H1 (cell line): ENCODE data around the gene RAB40C. TPM values are rescaled to one million over a fixed set of nuclear protein-coding genes. Genes with fewer than 3 reads are reported as not detected.

Experiments used
- CTCF ChIA-PET: fragments of 300-600 bp; sonication (Branson Sonifier 250); formaldehyde crosslinking; loops from one replicate; lab custom pipeline; 2021; ENCODE audit not compliant: partially characterized antibody; lab: Charles Lee
- POLR2A ChIA-PET: fragments of 300-600 bp; sonication (Branson Sonifier 250); formaldehyde crosslinking; loops from one replicate; lab custom pipeline; 2021; ENCODE audit warnings: inconsistent platforms; ENCODE audit not compliant: partially characterized antibody; lab: Charles Lee
- DNase-seq, 2 experiments: peaks; one replicate each; pipeline versions ENCODE4 v3.0.0 to v3.0.0-alpha.2; 2010 to 2022; ENCODE audit warnings: low spot score in 2 of 2, low read depth in 1 of 2, mixed read lengths in 1 of 2
- FAIRE-seq: peaks from 2 replicates; lab custom pipeline; 2011; peaks lifted over from hg19 to GRCh38; lab: Jason Lieb, UNC
- H2AFZ ChIP-seq: 2 replicates; pipeline ENCODE4 v1.8.1; 2012; ENCODE audit warnings: low read length, inconsistent platforms
- H2AK5ac ChIP-seq: 2 replicates; pipeline ENCODE4 v1.6.1; 2013; ENCODE audit warnings: low read depth, low read length
- H2BK120ac ChIP-seq: replicated peaks from 2 replicates; pipeline ENCODE3; 2013; ENCODE audit warnings: low read depth, low read length, inconsistent platforms
- H2BK12ac ChIP-seq: 2 replicates; pipeline ENCODE4 v1.6.1; 2013; ENCODE audit warnings: low read depth, low read length
- H2BK15ac ChIP-seq: 2 replicates; pipeline ENCODE4 v1.6.1; 2013; ENCODE audit warnings: low read length
- H2BK20ac ChIP-seq: 2 replicates; pipeline ENCODE4 v1.6.1; 2013; ENCODE audit warnings: low read length
- H2BK5ac ChIP-seq: 2 replicates; pipeline ENCODE4 v1.6.1; 2013; ENCODE audit warnings: low read depth, low read length
- H3K14ac ChIP-seq: 2 replicates; pipeline ENCODE4 v1.6.1; 2013; ENCODE audit warnings: inconsistent platforms; ENCODE audit not compliant: insufficient read length
- H3K18ac ChIP-seq: 2 replicates; pipeline ENCODE4 v1.6.1; 2013; ENCODE audit warnings: low read length; ENCODE audit errors: extremely low read depth
- H3K23ac ChIP-seq: 2 replicates; pipeline ENCODE4 v1.6.1; 2013; ENCODE audit warnings: inconsistent platforms; ENCODE audit not compliant: insufficient read length
- H3K23me2 ChIP-seq: 2 replicates; pipeline ENCODE4 v1.6.1; 2013; ENCODE audit warnings: low read depth, low read length
- H3K27ac ChIP-seq: 2 replicates; pipeline ENCODE4 v1.6.1; 2011; ENCODE audit warnings: low read depth, low read length, inconsistent platforms
- H3K27me3 ChIP-seq, 4 experiments: replicated peaks in 1 of 4; 1 replicate in 1 of 4; 2 replicates in 3 of 4; pipeline versions ENCODE4 v1.6.1 to v1.8.1; 2011 to 2013; ENCODE audit warnings: low read length in 3 of 4, mild to moderate bottlenecking in 3 of 4, inconsistent platforms in 2 of 4, mixed read lengths in 2 of 4, moderate library complexity in 1 of 4; ENCODE audit not compliant: control insufficient read depth in 3 of 4, insufficient read depth in 3 of 4; ENCODE audit errors: extremely low read depth in 1 of 4
- H3K36me3 ChIP-seq, 4 experiments: 2 replicates each; pipeline versions ENCODE4 v1.6.1 to v1.8.1; 2011 to 2013; ENCODE audit warnings: mild to moderate bottlenecking in 4 of 4, low read length in 3 of 4, moderate library complexity in 2 of 4, control low read depth in 1 of 4, inconsistent platforms in 1 of 4; ENCODE audit not compliant: insufficient read depth in 4 of 4, control insufficient read depth in 2 of 4
- H3K4ac ChIP-seq: replicated peaks from 2 replicates; pipeline ENCODE3; 2013; ENCODE audit warnings: low read length, low read depth, mixed read lengths, inconsistent platforms; ENCODE audit not compliant: insufficient read length
- H3K4me1 ChIP-seq, 4 experiments: replicated peaks in 1 of 4; 1 replicate in 1 of 4; 2 replicates in 3 of 4; pipeline versions ENCODE4 v1.6.1 to v1.8.1; 2011 to 2013; ENCODE audit warnings: low read length in 3 of 4, inconsistent platforms in 2 of 4, mixed read lengths in 1 of 4; ENCODE audit not compliant: insufficient read depth in 4 of 4, control insufficient read depth in 3 of 4
- H3K4me2 ChIP-seq, 2 experiments: 2 replicates each; pipeline versions ENCODE4 v1.6.1 to v1.8.1; 2011 to 2013; ENCODE audit warnings: low read depth in 2 of 2, low read length in 2 of 2, control low read depth in 1 of 2, inconsistent platforms in 1 of 2, mild to moderate bottlenecking in 1 of 2; ENCODE audit not compliant: insufficient read depth in 1 of 2
- H3K4me3 ChIP-seq, 4 experiments: fragments of 200-600, 300-600 bp in 1 of 4; sonication (generic), shearing (Covaris generic), sonication (Bioruptor Twin) in 1 of 4; 2 replicates each; pipeline versions ENCODE4 v1.5.1 to v1.8.1; 2011 to 2016; ENCODE audit warnings: low read length in 4 of 4, low read depth in 3 of 4, control low read depth in 2 of 4, inconsistent platforms in 2 of 4, mild to moderate bottlenecking in 2 of 4, mixed read lengths in 1 of 4, moderate library complexity in 1 of 4; ENCODE audit not compliant: insufficient read depth in 2 of 4; ENCODE audit errors: extremely low read depth in 1 of 4
- H3K56ac ChIP-seq: replicated peaks from 2 replicates; pipeline ENCODE3; 2013; ENCODE audit warnings: low read depth, mild to moderate bottlenecking, mixed read lengths, low read length, inconsistent platforms; ENCODE audit not compliant: insufficient read length
- H3K79me1 ChIP-seq: 2 replicates; pipeline ENCODE4 v1.6.1; 2013; ENCODE audit warnings: low read depth, low read length, control low read depth
- H3K79me2 ChIP-seq, 2 experiments: 2 replicates each; pipeline versions ENCODE4 v1.6.1 to v1.8.1; 2012 to 2013; ENCODE audit warnings: low read length in 2 of 2, mild to moderate bottlenecking in 2 of 2, inconsistent platforms in 1 of 2; ENCODE audit not compliant: insufficient read depth in 2 of 2, control insufficient read depth in 1 of 2
- H3K9ac ChIP-seq, 4 experiments: replicated peaks in 1 of 4; 1 replicate in 1 of 4; 2 replicates in 3 of 4; pipeline versions ENCODE4 v1.6.1 to v1.8.1; 2011 to 2013; ENCODE audit warnings: low read depth in 3 of 4, low read length in 3 of 4, control low read depth in 2 of 4, mild to moderate bottlenecking in 2 of 4, moderate library complexity in 2 of 4, inconsistent platforms in 1 of 4; ENCODE audit errors: extremely low read depth in 1 of 4
- H3K9me3 ChIP-seq, 2 experiments: 2 replicates each; pipeline versions ENCODE4 v1.6.1 to v1.8.1; 2012 to 2013; ENCODE audit warnings: mild to moderate bottlenecking in 2 of 2, moderate library complexity in 2 of 2, control low read depth in 1 of 2, inconsistent platforms in 1 of 2, low read depth in 1 of 2, low read length in 1 of 2, mixed read lengths in 1 of 2; ENCODE audit not compliant: insufficient read depth in 2 of 2
- H4K20me1 ChIP-seq, 2 experiments: replicated peaks in 1 of 2; 2 replicates each; pipeline versions ENCODE3 to v1.8.1; 2011 to 2013; ENCODE audit warnings: inconsistent platforms in 2 of 2, low read length in 2 of 2, mild to moderate bottlenecking in 1 of 2; ENCODE audit not compliant: insufficient read depth in 2 of 2, control insufficient read depth in 1 of 2
- H4K5ac ChIP-seq: 2 replicates; pipeline ENCODE4 v1.6.1; 2013; ENCODE audit warnings: low read length, low read depth, mixed read lengths, inconsistent platforms; ENCODE audit not compliant: insufficient read length
- H4K8ac ChIP-seq: 2 replicates; pipeline ENCODE4 v1.8.0; 2013; ENCODE audit warnings: mild to moderate bottlenecking, moderate library complexity, low read length, inconsistent platforms; ENCODE audit not compliant: insufficient read depth; ENCODE audit errors: extremely low read depth
- H4K91ac ChIP-seq: replicated peaks from 2 replicates; pipeline ENCODE3; 2013; ENCODE audit warnings: low read length, mixed read lengths, inconsistent platforms; ENCODE audit not compliant: insufficient read length
- EZH2 ChIP-seq: fragments of 200-600 bp; sonication (generic); IDR thresholded peaks from 2 replicates; pipeline ENCODE4 v1.7.1; 2012; ENCODE audit warnings: low read depth, mild to moderate bottlenecking, moderate library complexity, low read length, inconsistent platforms; ENCODE audit not compliant: severe bottlenecking
- SAP30 ChIP-seq: fragments of 300-600 bp; sonication (generic); IDR thresholded peaks from 2 replicates; pipeline ENCODE4 v1.7.1; 2012; ENCODE audit warnings: low read length, moderate library complexity, mild to moderate bottlenecking, inconsistent platforms; ENCODE audit not compliant: insufficient read depth, insufficient replicate concordance
- WGBS, 2 experiments: shearing (Covaris generic) in 1 of 2; methylation state at CpG; one replicate each; pipeline versions ENCODE4 v1.1.6 to v1.1.7; 2013 to 2015; ENCODE audit warnings: low lambda C conversion rate in 2 of 2, mixed read lengths in 2 of 2, inconsistent platforms in 1 of 2, low coverage in 1 of 2, missing lambda C conversion rate in 1 of 2; ENCODE audit not compliant: insufficient replicate concordance in 2 of 2, insufficient coverage in 1 of 2, insufficient read length in 1 of 2; ENCODE audit errors: extremely low coverage in 1 of 2, missing lambda C conversion rate in 1 of 2; 5-methylcytosine and 5-hydroxymethylcytosine counted together
- polyA plus RNA-seq, 7 experiments: library from polyadenylated mRNA; depleted of rRNA in 3 of 7; stranded (reverse) in 5 of 7; unstranded in 2 of 7; fragments of >200 nt in 5 of 7; fragments of 200-250 nt in 2 of 7; gene quantifications; 1 replicate in 5 of 7; 2 replicates in 1 of 7; 4 replicates in 1 of 7; pipeline versions ENCODE4 v1.2.1 to v1.2.3, GENCODE V29; 2011 to 2013; ENCODE audit warnings: missing spikeins in 2 of 7, mixed read lengths in 2 of 7
- total RNA-seq: library from RNA; stranded (reverse); fragmentation: NEBNext Ultra II Directional; extraction: Animal tissue kit (Norgen Biotek cat#: 25700); gene quantifications from 2 replicates; pipeline ENCODE4 v1.2.1, GENCODE V29; 2021

The RAB40C gene
- total and polyA plus RNA-seq, 2 of the 8 experiments (the other 6 are each of a cell fraction or from before 2014, with no cell fraction given), result 13.9 to 15.6 TPM

DNA sequence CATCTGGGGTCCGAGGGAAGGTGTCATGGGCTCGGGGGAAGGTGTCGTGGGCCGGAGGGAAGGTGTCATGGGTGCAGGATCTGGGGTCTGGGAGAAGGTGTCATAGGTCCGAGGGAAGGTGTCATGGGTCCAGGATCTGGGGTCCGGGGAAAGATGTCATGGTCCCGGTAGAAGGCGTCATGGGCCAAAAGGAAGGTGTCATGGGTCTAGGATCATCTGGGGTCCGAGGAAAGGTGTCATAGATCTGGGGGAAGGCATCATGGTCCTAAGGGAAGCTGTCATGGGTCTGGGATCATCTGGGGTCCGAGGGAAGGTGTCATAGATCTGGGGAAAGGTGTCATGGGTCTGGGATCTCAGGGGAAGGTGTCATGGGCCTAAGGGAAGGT is 942 bp downstream of the RAB40C start:
- Histone ChIP-seq H3K4me1 (peaks cover 0 to 14% (median 7%) of the 10 kb centered on the region in 4 experiments; a peak in 4 of 7 replicates), H3K9ac (no peak overlapping the region), H4K5ac (no peak overlapping the region), H2BK20ac (no peak overlapping the region), H3K14ac (no peak overlapping the region), H3K4ac (no peak overlapping the region), H3K18ac (no peak overlapping the region), H3K79me2 (peaks cover 0 to 20% of the 10 kb centered on the region in 2 experiments; a peak in 2 of 4 replicates), H4K20me1 (peaks cover 20 to 45% of the 10 kb centered on the region in 2 experiments), H3K27me3 (peaks cover 0 to 38% (median 27%) of the 10 kb centered on the region in 4 experiments; a peak in 5 of 7 replicates), H3K4me2 (peak overlapping the region; percentile 81 to 96), H2AFZ (no peak overlapping the region), H2BK5ac (no peak overlapping the region), H2BK15ac (no peak overlapping the region), H4K8ac (no peak overlapping the region), H3K79me1 (peaks cover 8% of the 10 kb centered on the region; the same call in 1 of the 2 replicates), H3K56ac (no peak overlapping the region), H2AK5ac (no peak overlapping the region), H3K27ac (no peak overlapping the region), H3K4me3 (peak overlapping the region; percentile 74 to 81 (median 78)), H2BK12ac (no peak overlapping the region; the same call in 1 of the 2 replicates), H3K23ac (no peak overlapping the region), H4K91ac (no peak overlapping the region), H3K23me2 (peaks cover 9% of the 10 kb centered on the region), H2BK120ac (no peak overlapping the region), H3K9me3 (no peaks in the 10 kb centered on the region), H3K36me3 (no peaks in the 10 kb centered on the region)
- DNase-seq (no peak), FAIRE-seq (no peak)
- POLR2A ChIA-PET, result interaction anchor here (0.7 to 1.3 kb wide), 6 partner anchors 9 to 1872 kb away, joined by 3 to 5 read pairs (median 4); partner anchors contain the start of genes METTL26 and WFIKKN1
- 82% methylated on average over 10 of the region's 10 CpGs; no CpG with 5 or more reads in 1 of the 2 experiments for WGBS, 2 experiments
- CTCF ChIA-PET, result interaction anchor here (0.8 to 1.9 kb wide), 4 partner anchors 13 to 28 kb away, joined by 3 to 6 read pairs (median 4); no protein-coding TSS in a partner anchor
- no peak for TF ChIP-seq EZH2
- peak; percentile 35 for TF ChIP-seq SAP30
